ENCODE data around the gene PPFIA3. TPM values are rescaled to one million over a fixed set of nuclear protein-coding genes. Genes with fewer than 3 reads are reported as not detected.

The PPFIA3 gene
- total RNA-seq, 1 experiment from 2014 or later = 19.1 TPM

GRCh38 chr19:49117677-49118564 is 1.4 kb upstream of the PPFIA3 start:
- Histone ChIP-seq H3K4ac (ENCODE audit: low read depth, low read length) (no peak overlapping the region), H2BK12ac (ENCODE audit: insufficient read length, low read depth, low read length) (no peak overlapping the region), H4K20me1 (ENCODE audit: control insufficient read depth, insufficient read depth, insufficient read length) (no peaks in the 10 kb centered on the region), H3K9ac (ENCODE audit: extremely low read depth, insufficient read length, low read length) (no peak overlapping the region), H4K91ac (ENCODE audit: insufficient read length, low read depth, low read length) (no peak overlapping the region), H3K23me2 (ENCODE audit: insufficient read length, low read depth, low read length, poor library complexity, severe bottlenecking) (peaks cover 4% of the 10 kb centered on the region), H3K18ac (ENCODE audit: insufficient read length, low read depth, low read length) (no peak overlapping the region), H3K56ac (ENCODE audit: insufficient read length, low read depth, low read length) (no peak overlapping the region), H3K14ac (ENCODE audit: insufficient read depth, low read length) (no peak overlapping the region), H3K79me2 (ENCODE audit: insufficient read depth, low read length) (no peaks in the 10 kb centered on the region), H2BK5ac (ENCODE audit: insufficient read length, low read length) (no peak overlapping the region), H3K23ac (ENCODE audit: insufficient read length, low read depth, low read length) (no peak overlapping the region), H2BK120ac (ENCODE audit: low read depth, low read length, poor library complexity, severe bottlenecking) (no peak overlapping the region), H3K27me3 (ENCODE audit: insufficient read depth, low read length) (peaks cover 9% of the 10 kb centered on the region; the same call in 1 of the 2 replicates), H3T11ph (ENCODE audit: low read length) (no peak overlapping the region), H3K79me1 (ENCODE audit: insufficient read depth, low read depth, low read length, poor library complexity, severe bottlenecking) (no peaks in the 10 kb centered on the region), H3K9me3 (ENCODE audit: control insufficient read depth, low read depth, low read length) (no peaks in the 10 kb centered on the region), H2AK5ac (ENCODE audit: insufficient read length, low read length) (no peak overlapping the region), H2BK15ac (ENCODE audit: low read depth, low read length) (no peak overlapping the region), H3K4me1 (ENCODE audit: insufficient read depth, low read length) (peaks cover 3% of the 10 kb centered on the region; the same call in 1 of the 2 replicates), H3K4me2 (ENCODE audit: insufficient read depth, insufficient read length, low read length) (peak overlapping the region; percentile 39), H4K5ac (ENCODE audit: insufficient read length, low read depth, low read length) (no peak overlapping the region), H2BK20ac (ENCODE audit: low read depth, low read length, poor library complexity, severe bottlenecking) (no peak overlapping the region), H3K27ac (ENCODE audit: insufficient read length, low read depth, low read length) (no peak overlapping the region), H4K8ac (replicated peaks; ENCODE audit: insufficient read length, low read depth, low read length) (no peak overlapping the region), H2AFZ (ENCODE audit: low read length) (no peak overlapping the region)
- Mint-ChIP-seq H3K4me3 (peak overlapping the region; percentile 66 to 85), H3K4me1 (peaks cover 25 to 33% of the 10 kb centered on the region in 2 experiments), H3K27me3 (ENCODE audit: low read depth) (peaks cover 36% of the 10 kb centered on the region), H3K27ac (peak overlapping the region in 2 of 3 experiments; percentile 73 to 78; a peak in 3 of 7 replicates), H3K36me3 (ENCODE audit: insufficient read depth in 1 of 3, low read depth in 3 of 3) (peaks cover 0 to 4% (median 0%) of the 10 kb centered on the region in 3 experiments; a peak in 1 of 7 replicates), H3K9me3 (no peaks in the 10 kb centered on the region; a peak in 1 of 5 replicates)
- WGBS (ENCODE audit: extremely low coverage, insufficient read length, low lambda C conversion rate) = no CpG with 5 or more reads among the region's 26 CpGs
- TF ChIP-seq CTCF (conservative IDR thresholded peaks at IDR 0.05) = no peak
- DNase-seq = no peak
